ENCODE measurements around the gene COL2A1.
A peak's percentile ranks its signal among the peaks of the same experiment; 100 is the strongest.
"Not testable (repeated sequence)": the region's sequence is repeated elsewhere in the genome, so short reads cannot be mapped to it uniquely, and the experiment has no call there.

Gene COL2A1

DNA sequence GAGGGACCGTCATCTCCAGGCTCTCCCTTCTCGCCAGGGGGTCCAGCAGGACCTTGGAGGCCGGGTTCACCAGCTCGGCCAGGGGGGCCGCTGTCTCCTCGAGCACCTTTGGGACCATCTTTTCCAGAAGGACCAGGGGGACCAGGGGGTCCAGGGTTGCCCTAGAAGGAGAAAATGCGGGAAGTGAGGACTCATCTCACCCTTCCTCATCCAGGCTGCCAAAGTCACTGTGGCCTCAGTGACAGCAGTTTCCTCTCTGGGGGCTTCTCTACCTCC, 25.7 kb downstream of the COL2A1 start:
- no peak for DNase-seq (ENCODE audit: low read depth in 2 of 3, low spot score in 1 of 3)

DNA sequence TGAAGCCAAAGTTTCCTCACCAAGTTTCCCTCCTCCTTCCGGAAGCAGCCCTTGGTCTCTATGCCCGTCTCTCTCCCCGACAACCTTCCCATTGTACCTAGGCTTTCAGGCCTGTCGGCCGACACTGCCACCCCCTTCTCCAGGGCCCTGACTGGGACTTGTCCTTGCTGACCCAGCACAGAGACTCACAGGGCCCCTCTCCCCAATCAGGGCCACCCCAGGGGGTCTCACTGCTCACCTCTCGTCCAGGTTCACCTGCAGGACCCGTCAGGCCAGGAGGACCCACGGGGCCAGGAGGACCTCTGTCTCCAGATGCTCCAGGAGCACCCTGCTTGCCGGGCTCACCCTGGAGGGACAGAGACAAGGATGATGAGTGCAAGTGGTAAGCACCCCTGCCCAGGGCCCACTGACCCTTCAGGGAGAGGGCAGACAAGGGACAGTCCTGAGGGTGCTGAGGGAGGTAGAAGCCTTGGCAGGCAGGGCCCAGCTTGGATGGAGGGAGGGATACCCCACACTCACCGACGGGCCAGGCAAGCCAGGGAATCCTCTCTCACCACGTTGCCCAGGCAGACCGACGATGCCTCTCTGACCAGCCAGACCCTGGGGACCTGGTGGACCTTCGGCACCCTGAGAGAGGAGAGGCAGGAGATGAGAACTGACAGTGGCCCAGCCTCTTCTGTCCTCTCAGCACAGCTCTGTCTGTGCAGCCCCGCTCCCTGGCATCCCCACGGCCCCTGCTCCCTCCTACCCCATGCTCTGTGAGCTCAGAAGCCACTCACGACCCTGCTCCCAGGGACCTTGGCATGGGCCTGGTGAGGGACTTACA, 26.3 kb downstream of the COL2A1 start:
- no peak for DNase-seq (ENCODE audit: low read depth in 2 of 3, low spot score in 1 of 3)

DNA sequence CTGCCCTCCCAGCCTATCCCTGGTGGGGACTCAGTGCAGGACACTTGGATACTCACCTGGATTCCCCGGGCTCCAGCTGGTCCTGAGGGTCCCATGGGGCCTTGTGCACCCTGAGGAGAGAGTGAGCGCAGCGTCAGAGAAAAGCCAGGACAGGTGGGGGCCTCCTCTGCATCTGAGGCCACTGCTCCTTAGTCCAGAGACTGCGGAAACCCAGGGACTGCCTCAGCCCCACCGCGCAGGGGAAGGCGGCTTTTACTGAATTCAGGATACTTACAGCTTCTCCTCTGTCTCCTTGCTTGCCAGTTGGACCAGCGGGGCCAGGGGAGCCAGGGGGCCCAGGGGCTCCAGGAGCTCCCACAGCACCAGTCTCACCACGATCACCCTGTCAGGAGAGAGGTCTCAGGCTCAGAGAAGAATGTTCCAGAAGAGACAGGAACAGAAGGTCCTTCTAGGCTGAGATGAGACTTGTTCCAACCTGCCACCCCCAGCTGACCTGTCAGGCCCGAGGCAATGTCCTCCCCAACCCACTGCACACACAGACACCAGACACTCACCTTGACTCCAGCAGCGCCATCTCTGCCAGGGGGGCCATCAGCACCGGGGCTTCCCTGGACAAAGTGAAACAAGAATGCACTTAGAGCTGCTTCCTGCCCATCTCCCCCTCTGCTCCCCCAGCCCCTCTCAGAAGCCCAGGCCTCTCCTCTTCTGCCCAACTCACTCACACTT, 27.1 kb downstream of the COL2A1 start:
- DNase-seq (ENCODE audit: low read depth in 2 of 3, low spot score in 1 of 3), result no peak

DNA sequence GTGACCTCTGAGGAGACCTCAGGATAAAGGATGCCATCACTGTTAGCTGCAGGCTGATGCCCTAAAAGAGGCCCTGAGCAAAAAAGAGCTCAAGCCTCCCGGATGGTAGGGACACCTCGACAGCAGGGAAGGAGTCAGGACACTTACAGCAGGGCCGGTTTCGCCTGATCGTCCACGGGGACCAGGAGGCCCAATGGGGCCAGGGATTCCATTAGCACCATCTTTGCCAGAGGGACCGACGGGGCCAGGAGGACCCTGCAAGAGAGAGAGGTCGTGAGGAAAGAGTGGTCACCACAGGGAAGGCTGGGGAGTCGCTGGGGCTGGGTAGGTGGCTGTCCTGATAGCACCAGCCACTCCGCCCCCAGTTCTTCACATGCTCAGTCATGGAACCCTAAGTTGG, 28.5 kb downstream of the COL2A1 start:
- DNase-seq (ENCODE audit: low read depth in 2 of 3, low spot score in 1 of 3), result no peak

DNA sequence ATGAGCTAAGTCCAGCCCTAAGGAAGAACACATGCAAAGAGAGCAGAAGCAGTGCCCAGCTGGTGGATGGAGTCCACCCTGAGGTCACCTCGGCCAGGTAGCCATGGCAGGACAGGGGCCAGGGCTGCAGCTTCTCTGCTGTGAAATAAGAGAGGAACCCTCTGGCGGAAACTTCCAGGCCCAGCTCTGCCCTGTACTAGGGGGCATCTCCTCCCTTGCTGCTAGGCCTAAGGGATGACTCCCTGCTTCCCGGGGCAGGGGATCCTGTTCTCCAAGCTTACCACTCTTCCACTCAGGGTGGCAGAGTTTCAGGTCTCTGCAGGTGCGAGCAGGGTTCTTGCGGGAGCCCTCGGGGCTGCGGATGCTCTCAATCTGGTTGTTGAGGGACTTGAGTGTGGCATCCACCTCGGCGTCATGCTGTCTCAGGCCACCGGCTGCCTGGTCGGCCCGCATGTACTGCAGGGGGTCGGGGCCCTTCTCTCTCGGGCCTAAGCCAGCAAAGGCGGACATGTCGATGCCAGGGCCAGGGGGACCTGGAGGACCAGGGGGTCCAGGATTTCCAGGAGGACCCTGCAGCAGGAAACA, 29.1 kb downstream of the COL2A1 start:
- no peak for DNase-seq (ENCODE audit: low read depth in 2 of 3, low spot score in 1 of 3)

DNA sequence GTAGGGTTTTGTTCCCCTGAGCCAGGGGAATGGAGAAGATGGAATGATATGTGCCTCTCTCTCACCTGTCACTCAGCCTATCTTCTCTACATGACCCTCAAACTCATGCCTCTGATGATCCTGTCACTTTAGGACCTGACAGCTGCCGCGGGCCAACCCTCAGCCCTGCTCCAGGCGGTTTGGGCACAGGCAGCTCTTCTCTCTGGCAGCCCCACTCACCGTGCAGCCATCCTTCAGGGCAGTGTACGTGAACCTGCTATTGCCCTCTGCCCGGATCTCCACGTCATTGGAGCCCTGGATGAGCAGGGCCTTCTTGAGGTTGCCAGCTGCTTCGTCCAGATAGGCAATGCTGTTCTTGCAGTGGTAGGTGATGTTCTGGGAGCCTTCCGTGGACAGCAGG, 30.4 kb downstream of the COL2A1 start:
- DNase-seq (ENCODE audit: low read depth in 2 of 3, low spot score in 1 of 3), result no peak

DNA sequence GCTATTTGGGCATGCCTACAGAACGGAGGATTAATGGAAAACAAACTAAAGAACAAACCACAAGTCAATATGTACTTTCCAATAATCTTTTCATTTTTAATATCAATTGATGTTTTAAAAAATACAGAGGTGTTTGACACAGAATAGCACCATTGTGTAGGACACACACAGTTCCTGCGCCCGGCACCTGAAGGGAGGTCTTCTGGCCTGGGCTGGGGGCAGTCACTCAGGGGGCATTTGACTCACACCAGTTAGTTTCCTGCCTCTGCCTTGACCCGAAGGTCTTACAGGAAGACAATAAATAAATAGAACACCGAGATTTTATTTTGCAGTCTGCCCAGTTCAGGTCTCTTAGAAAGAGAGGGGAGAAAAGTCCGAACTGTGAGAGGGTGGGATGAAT, 31.4 kb downstream of the COL2A1 start:
- no peak for DNase-seq (ENCODE audit: low read depth in 2 of 3, low spot score in 1 of 3)

DNA sequence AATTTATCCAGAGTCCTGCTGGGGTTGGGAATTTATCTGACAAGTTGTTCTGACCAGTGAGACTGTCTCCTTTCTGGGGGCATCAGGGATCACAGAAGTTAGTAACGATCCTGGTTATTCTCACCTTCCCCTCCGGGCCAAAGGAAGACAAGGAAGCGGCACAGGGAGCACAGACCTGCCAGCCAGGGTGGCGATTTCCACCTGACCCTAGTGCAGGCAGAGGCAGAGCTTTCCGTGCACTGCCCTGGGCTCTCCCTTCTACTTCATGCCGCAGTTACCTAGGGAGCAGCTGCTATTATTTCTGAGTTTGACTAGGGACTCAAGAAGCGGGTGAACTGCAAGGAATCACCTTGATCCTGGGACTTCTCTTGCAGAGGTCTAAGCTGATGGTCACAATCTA, 33.4 kb downstream of the COL2A1 start:
- DNase-seq (ENCODE audit: low read depth in 2 of 3, low spot score in 1 of 3), result no peak

DNA sequence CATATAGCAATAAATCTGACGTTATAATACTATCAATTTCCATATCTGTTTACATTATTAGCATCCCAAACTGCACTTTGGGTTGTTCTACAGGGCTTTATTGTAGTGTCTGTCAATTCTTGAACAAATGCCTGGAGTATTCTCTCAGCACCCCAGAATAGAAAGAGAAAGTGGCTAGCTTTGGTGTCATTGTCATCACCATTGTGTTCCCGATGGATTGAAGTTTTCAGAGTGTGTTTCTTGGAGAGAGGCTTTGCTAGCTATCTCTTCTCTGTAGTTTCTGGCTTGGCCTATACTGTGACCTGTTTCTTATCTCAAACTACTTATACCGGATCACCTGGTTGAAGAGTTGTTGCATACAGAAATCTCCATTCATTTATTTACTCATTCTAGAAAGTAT, 34.4 kb downstream of the COL2A1 start:
- DNase-seq (ENCODE audit: low read depth in 2 of 3, low spot score in 1 of 3), result no peak

DNA sequence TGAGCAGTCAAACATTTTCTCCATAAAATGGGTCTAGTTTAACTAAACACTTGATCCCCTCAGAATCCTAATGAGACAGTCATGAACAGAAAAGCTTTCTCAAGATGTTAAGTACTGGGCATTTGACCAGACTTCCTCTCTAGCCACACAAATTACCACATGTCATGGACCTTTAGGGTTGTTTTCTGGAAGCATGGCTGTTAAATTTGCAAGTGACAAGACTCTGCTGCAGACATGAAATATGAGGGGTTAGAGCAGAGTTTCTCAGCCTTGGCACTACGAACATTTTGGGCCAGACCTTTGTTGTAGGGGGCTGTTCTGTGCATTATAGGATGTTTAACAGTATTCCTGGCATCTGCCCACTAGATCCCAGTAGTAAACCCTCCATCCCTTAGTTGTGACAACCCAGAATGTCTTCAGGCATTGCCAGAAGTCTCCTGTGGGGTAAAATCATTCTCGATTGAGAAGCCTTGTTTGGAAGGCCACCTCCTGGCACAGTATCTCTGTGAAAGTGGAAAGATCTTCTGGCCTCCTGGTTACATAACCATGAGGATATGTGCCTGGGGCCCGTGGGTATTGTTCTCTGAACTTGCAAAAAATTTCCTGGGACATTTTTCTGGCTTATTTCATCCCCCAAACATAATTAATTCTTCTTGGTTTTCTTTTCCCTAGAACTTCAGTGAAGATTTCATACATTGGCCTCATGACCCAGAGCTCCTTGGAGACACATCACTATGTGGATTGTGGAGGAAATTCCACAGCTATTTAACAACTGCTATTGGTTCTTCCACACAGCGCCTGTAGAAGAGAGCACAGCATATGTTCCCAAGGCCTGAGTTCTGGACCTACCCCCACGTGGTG, 36.6 kb downstream of the COL2A1 start:
- DNase-seq (ENCODE audit: low read depth in 2 of 3, low spot score in 1 of 3), result no peak

DNA sequence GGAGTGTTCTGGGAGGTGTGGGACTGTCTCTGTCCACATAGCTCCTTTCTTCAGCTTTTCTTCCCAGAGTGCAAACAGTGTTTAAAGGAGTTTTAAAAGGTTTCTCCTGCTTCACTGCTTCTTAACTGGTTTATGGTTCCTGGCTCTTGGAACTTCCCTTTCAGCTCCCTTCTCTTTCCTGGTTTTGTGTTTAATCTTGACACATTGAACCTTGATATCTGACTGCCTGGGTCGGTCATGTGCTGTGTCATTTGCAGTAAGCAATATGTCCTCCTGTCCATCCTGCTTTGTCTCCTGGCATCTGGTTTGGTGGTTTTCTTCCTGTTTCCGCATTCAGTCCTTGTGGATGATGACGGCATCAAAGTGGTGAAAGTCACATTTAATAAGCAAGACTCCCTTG, 38.7 kb downstream of the COL2A1 start:
- DNase-seq (ENCODE audit: low read depth in 2 of 3, low spot score in 1 of 3), result no peak

DNA sequence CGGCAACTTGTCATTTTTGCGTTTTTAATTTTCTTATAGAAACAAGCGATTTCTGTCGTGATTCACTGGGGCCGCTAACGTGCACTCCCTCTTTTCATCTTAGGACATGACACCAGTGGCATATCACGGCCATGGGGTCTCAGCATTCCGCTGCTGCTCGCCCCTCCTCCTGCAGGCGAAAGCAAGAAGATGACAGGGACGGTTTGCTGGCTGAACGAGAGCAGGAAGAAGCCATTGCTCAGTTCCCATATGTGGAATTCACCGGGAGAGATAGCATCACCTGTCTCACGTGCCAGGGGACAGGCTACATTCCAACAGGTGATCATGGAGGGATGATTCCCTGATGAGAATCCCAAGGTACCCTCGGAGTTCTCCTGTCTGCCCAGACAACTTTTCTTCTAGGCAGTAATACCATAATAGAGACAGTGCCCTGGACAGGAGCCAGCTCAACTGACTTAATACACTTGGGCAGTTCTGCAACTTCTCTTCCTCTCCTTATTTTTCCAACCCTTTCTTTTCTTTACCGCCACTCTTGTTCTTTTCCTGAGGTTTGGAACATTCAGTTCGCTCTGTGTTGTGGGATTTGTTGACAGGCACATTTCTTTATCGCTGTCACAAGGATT, 40.1 kb downstream of the COL2A1 start:
- DNase-seq (ENCODE audit: low read depth in 2 of 3, low spot score in 1 of 3), result peak in 1 of 3 donors; percentile 19

DNA sequence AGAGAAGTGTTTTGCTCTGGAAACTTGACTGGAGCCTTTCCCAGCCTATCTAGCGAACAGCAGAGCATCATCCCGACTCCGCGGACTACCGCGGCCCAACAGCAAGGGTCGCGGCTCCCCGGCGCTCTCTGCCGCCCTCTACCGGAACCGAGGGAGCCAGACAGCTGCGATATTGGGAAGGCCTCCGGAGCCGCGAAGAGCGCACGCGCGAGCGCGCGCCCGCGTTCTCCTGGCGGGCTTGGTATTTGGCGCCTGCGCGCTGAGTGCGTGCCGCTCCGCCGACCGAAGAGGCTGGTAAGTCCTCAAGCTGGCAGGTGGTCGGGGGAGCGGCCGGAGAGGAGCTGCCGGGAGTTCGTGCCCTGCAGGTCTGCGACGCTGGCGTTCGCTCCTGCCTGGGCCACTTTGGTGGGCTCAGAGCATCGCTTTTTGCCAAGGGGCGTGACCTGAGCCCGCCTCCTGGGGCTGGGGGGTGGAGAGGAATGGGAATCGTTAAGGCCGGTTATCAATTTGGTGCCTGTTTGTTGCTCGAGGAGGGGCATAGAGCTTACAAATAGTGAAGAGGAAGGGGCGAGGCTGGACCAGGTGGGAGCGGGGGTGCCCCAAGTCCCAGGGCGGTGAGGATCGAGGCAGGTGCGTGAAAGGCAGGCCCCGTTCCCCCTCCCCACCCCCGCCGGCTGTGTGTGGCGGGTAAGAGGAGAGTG, 40.8 kb downstream of the COL2A1 start, which contains the start of gene TMEM106C:
Gene TMEM106C, plus strand, starts transcription at position 257 of the 701 bp plus-strand sequence. CDS start 641 bp downstream, outside the sequence.
- DNase-seq (ENCODE audit: low read depth in 2 of 3, low spot score in 1 of 3), result peak; percentile 83 to 90 (median 86)

DNA sequence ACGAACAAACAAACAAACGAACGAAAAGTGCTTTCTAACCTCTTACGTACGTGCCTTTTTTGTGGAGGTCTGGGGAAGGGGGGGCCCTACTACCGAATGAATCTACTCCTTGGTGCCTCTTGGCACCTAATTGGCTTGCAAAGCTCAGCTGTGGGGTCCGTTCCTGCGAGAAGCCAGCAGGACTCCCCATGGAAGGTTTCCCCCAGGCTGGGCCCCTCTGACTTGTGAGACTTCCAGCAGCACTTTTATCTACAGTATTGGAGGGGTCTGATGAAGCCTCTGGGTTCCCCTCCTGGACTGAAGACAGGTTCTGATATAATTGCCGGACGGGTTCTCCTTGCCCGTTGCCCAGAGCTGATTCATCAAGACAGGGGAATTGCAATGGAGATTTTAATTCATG, 42.1 kb downstream of the COL2A1 start:
- DNase-seq (ENCODE audit: low read depth in 2 of 3, low spot score in 1 of 3), result no peak

DNA sequence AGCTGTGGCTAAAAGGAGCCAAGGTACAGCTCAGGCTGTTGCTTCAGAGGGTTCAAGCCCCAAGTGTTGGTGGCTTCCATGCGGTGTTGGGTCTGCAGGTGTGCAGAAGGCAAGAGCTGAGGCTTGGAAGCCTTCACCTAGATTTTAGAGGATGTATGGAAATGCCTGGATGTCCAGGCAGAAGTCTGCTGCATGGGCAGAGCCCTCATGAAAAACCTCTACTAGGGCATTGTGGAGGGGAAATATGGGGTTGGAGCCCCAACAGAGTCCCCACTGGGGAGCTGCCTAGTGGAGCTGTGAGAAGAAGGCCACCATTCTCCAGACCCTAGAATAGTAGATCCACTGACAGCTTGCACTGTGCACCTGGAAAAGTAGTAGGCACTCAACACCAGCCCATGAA, 46.6 kb downstream of the COL2A1 start:
- DNase-seq (ENCODE audit: low read depth in 2 of 3, low spot score in 1 of 3), result not testable (repeated sequence)

DNA sequence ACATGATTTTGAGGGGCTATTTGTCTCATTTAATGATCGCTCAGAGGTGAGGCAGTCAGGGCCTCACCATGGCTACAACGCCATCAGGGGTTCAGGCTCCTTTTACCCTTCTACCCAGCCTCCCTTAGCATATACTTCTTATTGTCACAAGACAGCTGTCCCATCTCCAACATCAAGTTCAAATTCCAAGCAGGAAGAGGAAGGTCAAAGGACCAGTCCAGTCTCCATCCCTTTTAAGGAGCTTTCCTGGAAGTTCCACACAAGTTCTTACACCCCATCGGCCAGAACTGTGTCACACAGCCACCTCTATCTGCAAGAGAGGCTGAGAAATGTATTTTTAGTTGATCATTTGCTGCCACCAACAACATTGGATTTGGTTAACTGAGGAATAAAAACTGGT, 49.2 kb downstream of the COL2A1 start:
- DNase-seq (ENCODE audit: low read depth in 2 of 3, low spot score in 1 of 3), result no peak

DNA sequence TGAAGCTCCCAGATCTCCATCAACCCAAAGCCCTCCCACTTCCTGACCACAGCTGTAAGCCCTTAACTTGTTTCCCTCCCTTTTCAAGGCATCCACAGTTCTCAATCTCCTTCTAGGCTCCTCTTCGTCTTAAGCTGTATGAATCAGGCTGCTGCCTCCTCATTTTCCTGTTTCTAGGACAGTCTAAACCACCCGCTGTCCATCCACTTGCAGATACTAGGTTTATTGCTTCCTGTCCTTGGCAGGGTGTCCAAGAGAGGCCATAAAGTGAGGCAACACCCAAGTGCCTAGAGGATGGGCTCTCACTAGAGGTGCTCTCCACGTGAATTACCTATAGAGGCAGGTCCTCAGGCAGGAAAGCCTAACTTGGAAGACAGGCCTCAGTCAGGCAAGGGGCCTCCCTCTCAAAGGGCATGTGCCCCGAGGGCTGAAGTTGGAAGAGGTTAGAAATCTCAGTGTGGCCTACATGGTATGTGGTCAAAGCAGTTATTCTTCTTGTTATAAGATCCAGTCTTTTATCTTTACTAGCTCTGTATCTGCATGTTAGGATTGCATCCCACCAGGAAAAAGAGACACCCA, 49.7 kb downstream of the COL2A1 start:
- no peak for DNase-seq (ENCODE audit: low read depth in 2 of 3, low spot score in 1 of 3)

DNA sequence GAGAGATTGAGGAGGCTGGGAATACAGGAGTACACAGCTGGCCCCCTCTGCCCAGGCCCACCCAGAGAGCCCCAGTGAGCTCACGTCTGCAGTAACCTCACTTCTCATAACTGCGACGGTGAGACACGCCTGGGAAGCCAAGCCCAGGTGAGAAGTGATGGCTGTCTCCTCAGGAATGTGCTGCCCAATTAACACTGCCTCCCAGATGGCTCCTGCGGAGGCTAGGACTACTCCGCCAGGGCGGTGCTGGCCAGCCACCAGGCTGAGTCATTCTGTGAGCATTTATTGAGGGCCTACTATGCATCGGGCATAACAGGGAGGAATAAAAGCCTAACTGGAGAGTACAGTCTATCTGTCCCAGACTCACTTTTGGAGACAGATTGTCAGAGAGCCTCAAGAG, 50.2 kb downstream of the COL2A1 start:
- no peak for DNase-seq (ENCODE audit: low read depth in 2 of 3, low spot score in 1 of 3)

DNA sequence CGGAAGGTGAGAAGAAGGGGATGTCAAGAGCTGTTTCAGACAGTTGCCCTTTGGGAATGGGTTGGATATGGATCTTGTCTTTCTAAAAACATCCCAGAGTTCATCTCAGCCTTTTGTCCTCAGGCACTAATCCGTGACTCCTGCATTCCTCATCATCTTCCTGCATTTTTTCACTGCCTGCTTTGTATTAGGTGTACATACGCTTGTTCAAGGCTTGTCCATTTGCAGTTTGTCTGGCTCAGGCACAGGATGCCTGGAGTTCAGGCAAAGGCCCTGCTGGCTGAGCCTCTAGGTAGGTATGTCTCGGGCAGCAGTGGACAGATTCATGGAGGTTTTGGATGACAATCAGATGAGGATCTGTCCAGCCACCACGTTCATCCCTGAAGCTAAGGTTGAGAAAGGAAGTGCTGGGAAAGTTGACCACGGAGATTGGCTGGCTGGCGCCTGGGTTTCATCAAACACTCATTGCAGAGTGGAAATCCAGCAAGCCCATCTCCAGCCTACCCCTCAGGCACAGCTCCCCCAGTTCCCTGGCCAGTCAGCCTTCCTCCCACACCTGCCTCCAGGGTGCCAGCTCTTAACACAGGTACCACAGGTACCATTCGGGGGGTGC, 53.3 kb downstream of the COL2A1 start:
- DNase-seq (ENCODE audit: low read depth in 2 of 3, low spot score in 1 of 3), result no peak
